Measurements from ENCODE around the gene MT1X. TPM values are rescaled to one million over a fixed set of nuclear protein-coding genes. Genes with fewer than 3 reads are reported as not detected.
A peak's percentile ranks its signal among the peaks of the same experiment; 100 is the strongest.

The MT1X gene
- total and polyA plus RNA-seq, 2 experiments from 2014 or later: 293 to 942 TPM

DNA sequence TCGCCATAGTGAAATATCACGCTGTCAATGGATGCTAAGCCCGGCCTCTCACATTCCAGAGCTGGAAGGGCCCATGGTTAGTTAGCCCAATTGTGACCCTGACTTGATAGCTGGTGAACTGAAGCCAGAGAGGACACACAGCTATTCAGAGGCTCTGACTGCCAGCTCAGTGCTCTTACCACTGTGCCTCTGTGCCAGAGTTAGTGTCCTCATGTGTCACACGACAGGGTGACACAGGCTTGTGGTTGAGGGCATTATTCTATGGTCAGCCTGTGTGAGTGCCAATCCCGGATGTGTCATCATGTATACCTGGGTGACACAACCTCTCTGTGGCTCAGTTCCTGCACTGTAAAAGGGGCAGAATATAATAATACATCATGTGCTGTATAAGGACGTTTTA is 2.5 kb upstream of the MT1X start:
- Histone ChIP-seq H3K36me3 (ENCODE audit: insufficient read depth) (no peaks in the 10 kb centered on the region), H3F3A (replicated peaks; ENCODE audit: low read depth) (peaks cover 14% of the 10 kb centered on the region), H3K4me3 (no peak overlapping the region), H3K27ac (ENCODE audit: low read depth) (no peak overlapping the region), H2AFZ (no peak overlapping the region), H3K9me2 (ENCODE audit: insufficient read depth) (no peaks in the 10 kb centered on the region), H3K4me1 (ENCODE audit: insufficient read depth) (peaks cover 45% of the 10 kb centered on the region), H4K20me1 (replicated peaks; ENCODE audit: insufficient read depth) (no peaks in the 10 kb centered on the region), H3K79me2 (replicated peaks; ENCODE audit: insufficient read depth) (peaks cover 14% of the 10 kb centered on the region), H3K4me2 (no peak overlapping the region), H3K27me3 (ENCODE audit: insufficient read depth) (peaks cover 24% of the 10 kb centered on the region)
- TF ChIP-seq JUNB (IDR thresholded peaks at IDR 0.05; ENCODE audit: unreplicated experiment): no peak
- Mint-ChIP-seq H3K27ac (no peak overlapping the region), H3K36me3 (ENCODE audit: low read depth) (peaks cover 20% of the 10 kb centered on the region), H3K9me3 (no peaks in the 10 kb centered on the region), H3K4me3 (no peak overlapping the region), H3K4me1 (peaks cover 45% of the 10 kb centered on the region), H3K27me3 (ENCODE audit: insufficient read depth, low read depth, poor library complexity) (peaks cover 44% of the 10 kb centered on the region)
- ATAC-seq (no peak), DNase-seq (ENCODE audit: low spot score) (no peak)

DNA sequence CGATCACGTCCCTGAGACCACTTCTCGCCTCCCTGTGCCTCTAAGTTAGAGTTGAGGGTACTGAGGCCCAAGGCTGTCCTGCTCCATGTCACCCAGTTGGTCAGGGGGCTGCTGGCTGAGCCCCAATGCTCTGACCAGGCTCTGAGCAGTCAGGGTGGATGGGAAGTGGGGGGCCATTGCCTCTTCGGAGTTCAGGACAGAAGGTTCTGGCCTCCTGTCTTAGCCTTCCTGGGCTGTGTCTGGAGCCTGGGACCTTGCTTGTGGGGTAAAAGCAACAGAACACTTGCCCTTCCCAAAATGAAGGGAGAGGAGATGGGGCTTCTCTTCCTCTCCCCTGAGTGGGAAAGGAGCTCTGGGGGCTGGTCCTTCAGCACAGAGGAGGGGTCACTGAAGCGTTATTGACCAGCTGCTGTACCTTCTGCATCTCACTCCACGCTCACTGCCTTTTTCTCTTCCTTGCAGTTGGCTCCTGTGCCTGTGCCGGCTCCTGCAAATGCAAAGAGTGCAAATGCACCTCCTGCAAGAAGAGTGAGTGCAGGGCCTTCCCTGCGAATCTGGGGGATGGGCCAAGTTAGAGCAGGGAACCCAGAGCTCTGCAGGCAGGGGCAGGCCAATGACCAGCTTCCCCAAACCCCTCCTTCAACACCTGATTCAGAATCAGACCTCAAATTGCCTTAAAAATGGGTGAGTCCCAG is 580 bp downstream of the MT1X start:
- Histone ChIP-seq H4K20me1 (replicated peaks; ENCODE audit: insufficient read depth) (no peaks in the 10 kb centered on the region), H2AFZ (peak overlapping the region; percentile 95), H3K4me1 (ENCODE audit: insufficient read depth) (peaks cover 27% of the 10 kb centered on the region), H3K36me3 (ENCODE audit: insufficient read depth) (no peaks in the 10 kb centered on the region), H3K27ac (ENCODE audit: low read depth) (no peak overlapping the region), H3K79me2 (replicated peaks; ENCODE audit: insufficient read depth) (peaks cover 14% of the 10 kb centered on the region), H3K4me3 (peak overlapping the region; percentile 86), H3F3A (replicated peaks; ENCODE audit: low read depth) (peaks cover 7% of the 10 kb centered on the region; the same call in 1 of the 2 replicates), H3K4me2 (peak overlapping the region; percentile 96), H3K27me3 (ENCODE audit: insufficient read depth) (peaks cover 24% of the 10 kb centered on the region), H3K9me2 (ENCODE audit: insufficient read depth) (no peaks in the 10 kb centered on the region)
- ATAC-seq (peak; percentile 27), DNase-seq (ENCODE audit: low spot score) (peak; percentile 37)
- Mint-ChIP-seq H3K36me3 (ENCODE audit: low read depth) (peaks cover 40% of the 10 kb centered on the region), H3K4me3 (peak overlapping the region; percentile 93), H3K9me3 (peaks cover 11% of the 10 kb centered on the region; the same call in 2 of the 3 replicates), H3K27me3 (ENCODE audit: insufficient read depth, low read depth, poor library complexity) (peaks cover 24% of the 10 kb centered on the region), H3K27ac (peak overlapping the region; percentile 43; the same call in 1 of the 2 replicates), H3K4me1 (peaks cover 24% of the 10 kb centered on the region)
- TF ChIP-seq JUNB (IDR thresholded peaks at IDR 0.05; ENCODE audit: unreplicated experiment) (no peak), STAT1 (IDR thresholded peaks at IDR 0.05; ENCODE audit: unreplicated experiment) (no peak)
- TF ChIP-seq, protein P1, sequence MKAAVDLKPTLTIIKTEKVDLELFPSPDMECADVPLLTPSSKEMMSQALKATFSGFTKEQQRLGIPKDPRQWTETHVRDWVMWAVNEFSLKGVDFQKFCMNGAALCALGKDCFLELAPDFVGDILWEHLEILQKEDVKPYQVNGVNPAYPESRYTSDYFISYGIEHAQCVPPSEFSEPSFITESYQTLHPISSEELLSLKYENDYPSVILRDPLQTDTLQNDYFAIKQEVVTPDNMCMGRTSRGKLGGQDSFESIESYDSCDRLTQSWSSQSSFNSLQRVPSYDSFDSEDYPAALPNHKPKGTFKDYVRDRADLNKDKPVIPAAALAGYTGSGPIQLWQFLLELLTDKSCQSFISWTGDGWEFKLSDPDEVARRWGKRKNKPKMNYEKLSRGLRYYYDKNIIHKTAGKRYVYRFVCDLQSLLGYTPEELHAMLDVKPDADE (IDR thresholded peaks at IDR 0.05): no peak

DNA sequence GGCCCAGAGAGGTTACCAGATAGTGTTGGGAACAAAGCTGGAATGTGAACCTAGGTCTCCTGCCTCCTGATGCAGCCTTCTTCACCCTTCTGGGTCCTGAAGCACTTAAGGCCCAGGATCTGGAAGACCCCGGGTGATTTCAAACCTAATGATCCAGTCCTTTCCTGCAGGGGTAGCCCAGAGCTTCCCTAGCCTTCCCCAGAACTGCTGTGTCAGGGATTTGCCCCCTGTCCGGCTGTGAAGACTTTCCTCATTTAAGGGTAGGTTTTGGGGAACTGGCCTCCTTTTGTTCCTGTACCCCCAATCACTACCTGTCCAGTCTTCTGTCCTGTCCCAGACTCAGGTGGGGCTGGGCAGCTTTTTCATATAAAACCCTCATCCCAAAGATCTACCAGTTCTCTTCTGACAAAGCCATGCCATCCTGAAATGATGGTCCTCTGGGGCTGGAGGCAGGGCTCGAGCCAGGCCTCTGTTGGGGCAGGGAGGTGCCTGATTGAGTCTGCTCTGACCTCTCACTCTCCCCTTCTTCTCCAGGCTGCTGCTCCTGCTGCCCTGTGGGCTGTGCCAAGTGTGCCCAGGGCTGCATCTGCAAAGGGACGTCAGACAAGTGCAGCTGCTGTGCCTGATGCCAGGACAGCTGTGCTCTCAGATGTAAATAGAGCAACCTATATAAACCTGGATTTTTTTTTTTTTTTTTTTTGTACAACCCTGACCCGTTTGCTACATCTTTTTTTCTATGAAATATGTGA is 1.3 kb downstream of the MT1X start:
- peaks cover 24% of the 10 kb centered on the region for H3K27me3 ChIP-seq (ENCODE audit: insufficient read depth)

More for the DNA sequence above, 1.3 kb downstream of the MT1X start:
- peaks cover 42% of the 10 kb centered on the region for H3K36me3 Mint-ChIP-seq (ENCODE audit: low read depth)
- Histone ChIP-seq H3K4me3 (peak overlapping the region; percentile 86), H3K79me2 (replicated peaks; ENCODE audit: insufficient read depth) (peaks cover 14% of the 10 kb centered on the region), H3K4me1 (ENCODE audit: insufficient read depth) (peaks cover 27% of the 10 kb centered on the region), H4K20me1 (replicated peaks; ENCODE audit: insufficient read depth) (no peaks in the 10 kb centered on the region), H3K9me2 (ENCODE audit: insufficient read depth) (no peaks in the 10 kb centered on the region), H2AFZ (no peak overlapping the region), H3F3A (replicated peaks; ENCODE audit: low read depth) (peaks cover 7% of the 10 kb centered on the region; the same call in 1 of the 2 replicates), H3K36me3 (ENCODE audit: insufficient read depth) (no peaks in the 10 kb centered on the region), H3K4me2 (peak overlapping the region; percentile 96), H3K27ac (ENCODE audit: low read depth) (no peak overlapping the region)
- peak overlapping the region; percentile 93 for H3K4me3 Mint-ChIP-seq
- peaks cover 26% of the 10 kb centered on the region for H3K27me3 Mint-ChIP-seq (ENCODE audit: insufficient read depth, low read depth, poor library complexity)
- H3K4me1 Mint-ChIP-seq: peaks cover 24% of the 10 kb centered on the region
- TF ChIP-seq STAT1 (IDR thresholded peaks at IDR 0.05; ENCODE audit: unreplicated experiment) (no peak), POLR2AphosphoS5 (IDR thresholded peaks at IDR 0.05; ENCODE audit: low read depth) (no peak), ZNF331 (CRISPR knock-in tag; IDR thresholded peaks at IDR 0.05; ENCODE audit: low read depth) (no peak), JUNB (IDR thresholded peaks at IDR 0.05; ENCODE audit: unreplicated experiment) (no peak), EZH2 (IDR thresholded peaks at IDR 0.05; ENCODE audit: low read depth, unreplicated experiment) (no peak)
- DNase-seq (ENCODE audit: low spot score): peak; percentile 33
- H3K9me3 Mint-ChIP-seq: peaks cover 11% of the 10 kb centered on the region; the same call in 2 of the 3 replicates
- no peak overlapping the region for H3K27ac Mint-ChIP-seq
- peak; percentile 4; the same call in 1 of the 3 replicates for ATAC-seq
